Cardiac muscle cell (in vitro differentiated cells and primary cell): ENCODE data around the gene SDR9C7. TPM values are rescaled to one million over a fixed set of nuclear protein-coding genes. Genes with fewer than 3 reads are reported as not detected.
"Not testable (repeated sequence)": the region's sequence is repeated elsewhere in the genome, so short reads cannot be mapped to it uniquely, and the experiment has no call there.

Source experiments
- DNase-seq, 2 donors: peaks; one replicate each; pipeline versions ENCODE4 v3.0.0 to v3.0.0-alpha.2; 2010 to 2017; ENCODE audit warnings: low read depth in 1 of 2, low spot score in 1 of 2
- H3K27ac ChIP-seq: fragments of 200-600 bp; sonication (generic); 2 replicates; pipeline ENCODE4 v1.5.1; 2016
- H3K27me3 ChIP-seq: fragments of 200-600 bp; sonication (generic); 2 replicates; pipeline ENCODE4 v1.6.0; 2016; ENCODE audit warnings: control low read depth
- H3K36me3 ChIP-seq: fragments of 200-600 bp; sonication (generic); 2 replicates; pipeline ENCODE4 v1.5.1; 2016; ENCODE audit warnings: control low read depth
- H3K4me1 ChIP-seq: fragments of 200-600 bp; sonication (generic); 2 replicates; pipeline ENCODE4 v1.8.1; 2017; ENCODE audit warnings: low read depth, mild to moderate bottlenecking, mixed run types
- H3K4me3 ChIP-seq: fragments of 200-600 bp; sonication (generic); 2 replicates; pipeline ENCODE4 v1.5.1; 2016; ENCODE audit warnings: mild to moderate bottlenecking
- H3K9me3 ChIP-seq: fragments of 200-600 bp; sonication (generic); 2 replicates; pipeline ENCODE4 v1.5.1; 2017; ENCODE audit warnings: low read depth, mild to moderate bottlenecking, control low read depth
- CTCF ChIP-seq: IDR thresholded peaks from 2 replicates; pipeline ENCODE4 v1.5.1; 2012; ENCODE audit warnings: low read depth, mild to moderate bottlenecking, low read length
- polyA plus RNA-seq: library from polyadenylated mRNA; unstranded; fragments of >200 nt; fragmentation: Nextera tagmentation; extraction: Ambion mirVana; gene quantifications from 2 replicates; pipeline ENCODE4 v1.2.1, GENCODE V29; 2016
- total RNA-seq: library from RNA; depleted of rRNA; stranded (reverse); fragments of >200 nt; gene quantifications from 2 replicates; pipeline ENCODE4 v1.2.3, GENCODE V29; 2016

SDR9C7 gene
- total and polyA plus RNA-seq, 2 experiments from 2014 or later, result 0.07 to 1.3 TPM

- DNase-seq, result peak in 1 of 2 donors; percentile 73
- Histone ChIP-seq H3K4me3 (no peak overlapping the region), H3K36me3 (no peaks in the 10 kb centered on the region), H3K27ac (no peak overlapping the region), H3K9me3 (no peaks in the 10 kb centered on the region), H3K27me3 (no peaks in the 10 kb centered on the region), H3K4me1 (no peaks in the 10 kb centered on the region)
- TF ChIP-seq CTCF, result no peak
Measured at GRCh38 chr12:56941299-56942017, 7.2 kb upstream of the SDR9C7 start.

GRCh38 chr12:56940942-56941298, 6.7 kb upstream of the SDR9C7 start:
- not testable (repeated sequence) for H3K36me3 ChIP-seq, H3K27ac ChIP-seq, H3K27me3 ChIP-seq, H3K4me3 ChIP-seq, DNase-seq, H3K9me3 ChIP-seq, H3K4me1 ChIP-seq

- H3K27me3 ChIP-seq, result no peaks in the 10 kb centered on the region
- no peaks in the 10 kb centered on the region for H3K9me3 ChIP-seq
- H3K27ac ChIP-seq, result no peak overlapping the region
- no peak for TF ChIP-seq CTCF
- no peak for DNase-seq
- no peaks in the 10 kb centered on the region for H3K36me3 ChIP-seq
- H3K4me3 ChIP-seq, result no peak overlapping the region
- peaks cover 6% of the 10 kb centered on the region for H3K4me1 ChIP-seq
Measured at GRCh38 chr12:56935752-56936151, 1.5 kb upstream of the SDR9C7 start.

- no peak for TF ChIP-seq CTCF
- H3K9me3 ChIP-seq, result no peaks in the 10 kb centered on the region
- no peak overlapping the region for H3K27ac ChIP-seq
- H3K36me3 ChIP-seq, result no peaks in the 10 kb centered on the region
- no peaks in the 10 kb centered on the region for H3K27me3 ChIP-seq
- H3K4me1 ChIP-seq, result peaks cover 6% of the 10 kb centered on the region
- DNase-seq, result no peak
- H3K4me3 ChIP-seq, result no peak overlapping the region
Measured at GRCh38 chr12:56935157-56935556, 949 bp upstream of the SDR9C7 start.

- H3K36me3 ChIP-seq, result no peaks in the 10 kb centered on the region
- H3K27me3 ChIP-seq, result no peaks in the 10 kb centered on the region
- no peak overlapping the region for H3K27ac ChIP-seq
- no peaks in the 10 kb centered on the region for H3K9me3 ChIP-seq
- peak in 1 of 2 donors; percentile 5 for DNase-seq
- H3K4me3 ChIP-seq, result no peak overlapping the region
- TF ChIP-seq CTCF, result no peak
- H3K4me1 ChIP-seq, result peaks cover 6% of the 10 kb centered on the region
Measured at GRCh38 chr12:56932867-56933266, 1.3 kb downstream of the SDR9C7 start.

GRCh38 chr12:56932146-56932545, 2.1 kb downstream of the SDR9C7 start:
- no peaks in the 10 kb centered on the region for H3K27me3 ChIP-seq
- no peak for TF ChIP-seq CTCF
- no peak overlapping the region for H3K27ac ChIP-seq
- no peak overlapping the region for H3K4me3 ChIP-seq
- H3K4me1 ChIP-seq, result peaks cover 6% of the 10 kb centered on the region
- no peaks in the 10 kb centered on the region for H3K9me3 ChIP-seq
- H3K36me3 ChIP-seq, result no peaks in the 10 kb centered on the region
- DNase-seq, result no peak
